GM13976 (cell line): ENCODE data around the gene SP110.

ENCODE experiments used
- DNase-seq: peaks from one replicate; pipeline ENCODE4 v3.0.0; 2012; ENCODE audit warnings: low spot score
- CTCF ChIP-seq: IDR thresholded peaks from 2 replicates; pipeline ENCODE4 v1.5.1; 2012; ENCODE audit warnings: borderline replicate concordance, mild to moderate bottlenecking; ENCODE audit not compliant: insufficient read depth; ENCODE audit errors: extremely low read depth, missing control alignments, control extremely low read depth
- in situ Hi-C: fragments of 300-500 bp; cut with MboI; formaldehyde crosslinking; loops from one replicate; pipeline ENCODE4 v1.12.0; 2022; ENCODE audit warnings: low sequenced_read_pairs, mixed read lengths, inconsistent platforms; ENCODE audit not compliant: unreplicated experiment

SP110 gene

GRCh38 chr2:230166557-230167170 lies 53.1 kb downstream of the SP110 start:
- DNase-seq = no peak
- in situ Hi-C loops = loop anchor here (25.0 kb wide), 1 partner anchor 354 kb away; no protein-coding TSS in a partner anchor
- no peak for TF ChIP-seq CTCF

DNA sequence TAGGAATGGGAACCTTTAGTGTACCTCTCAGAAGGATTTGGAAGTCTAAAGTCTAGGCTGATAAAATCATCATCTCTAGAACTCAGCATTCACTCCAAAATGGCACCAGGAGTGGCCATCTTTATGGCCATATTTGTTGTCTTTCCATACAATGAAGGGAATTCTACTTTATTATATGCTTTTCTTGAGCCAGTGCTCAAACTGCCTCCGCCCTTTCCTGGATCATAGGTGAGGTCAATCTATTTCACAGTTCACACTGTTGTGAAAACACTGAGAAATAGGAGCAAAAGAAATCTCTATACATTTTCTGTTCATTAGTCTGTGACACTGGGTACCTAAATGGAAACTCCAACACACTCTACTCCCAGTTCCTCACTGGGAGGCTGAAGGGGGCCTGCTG lies 55.6 kb downstream of the SP110 start:
- TF ChIP-seq CTCF = no peak
- in situ Hi-C loops = loop anchor here (25.0 kb wide), 1 partner anchor 352 kb away; no protein-coding TSS in a partner anchor

DNA sequence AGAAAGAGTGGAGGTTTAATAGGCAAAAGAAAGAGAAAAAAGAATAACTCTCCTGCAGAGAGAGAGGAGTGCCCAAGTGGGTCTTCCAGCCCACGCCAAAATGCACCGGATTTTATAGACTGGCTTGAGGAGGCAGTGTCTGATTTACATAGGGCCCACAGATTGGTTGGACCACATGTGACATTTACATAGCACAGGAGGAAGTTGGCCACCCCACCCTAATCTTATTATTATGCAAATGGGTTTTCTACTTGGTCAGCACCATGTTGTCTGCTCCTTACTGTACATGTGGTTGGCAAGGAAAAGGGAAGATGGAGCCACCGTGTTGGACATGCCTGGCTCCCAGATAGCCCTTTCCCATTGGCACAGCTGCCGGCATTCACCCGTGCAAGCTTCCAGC lies 56.8 kb downstream of the SP110 start:
- in situ Hi-C loops = loop anchor here (25.0 kb wide), 1 partner anchor 351 kb away; no protein-coding TSS in a partner anchor
- no peak for TF ChIP-seq CTCF
- no peak for DNase-seq

More for the DNA sequence above, 55.6 kb downstream of the SP110 start:
- DNase-seq = no peak

DNA sequence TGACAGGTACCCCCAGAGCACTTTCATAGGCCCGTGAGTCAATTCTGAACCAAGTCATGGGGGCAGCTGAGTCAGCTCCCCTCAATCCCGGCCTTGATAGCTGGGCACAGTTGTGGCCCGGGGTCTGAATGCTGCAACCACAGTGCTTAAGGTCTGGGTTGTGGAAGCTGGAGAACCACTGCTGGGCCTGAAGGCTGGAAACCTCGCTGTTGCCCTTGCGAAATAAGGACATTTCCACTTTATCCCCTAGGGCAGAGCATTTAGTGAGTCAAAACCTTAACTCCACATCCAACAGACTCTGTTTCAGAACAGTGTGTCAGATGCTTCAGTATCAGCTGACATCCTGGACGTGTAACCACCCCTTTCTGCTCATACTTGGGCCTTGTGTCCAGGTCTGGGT lies 58.6 kb downstream of the SP110 start:
- in situ Hi-C loops = loop anchor here (25.0 kb wide), 1 partner anchor 349 kb away; no protein-coding TSS in a partner anchor
- TF ChIP-seq CTCF = no peak
- DNase-seq = no peak

GRCh38 chr2:230160112-230160660 lies 59.6 kb downstream of the SP110 start:
- in situ Hi-C loops = loop anchor here (25.0 kb wide), 1 partner anchor 348 kb away; no protein-coding TSS in a partner anchor
- peak; percentile 43 for TF ChIP-seq CTCF
- peak; percentile 76 for DNase-seq

- TF ChIP-seq CTCF = no peak
- in situ Hi-C loops = loop anchor here (10.0 to 25.0 kb wide), 2 partner anchors 154 to 346 kb away; no protein-coding TSS in a partner anchor
Observed at GRCh38 chr2:230158468-230158867, 61.3 kb downstream of the SP110 start.

More at GRCh38 chr2:230158468-230158867, 61.3 kb downstream of the SP110 start:
- DNase-seq = no peak
